CD4-positive, alpha-beta memory T cell (primary cell): ENCODE measurements around the gene FAF1. TPM values are rescaled to one million over a fixed set of nuclear protein-coding genes. Genes with fewer than 3 reads are reported as not detected.
"Not testable (repeated sequence)": the region's sequence is repeated elsewhere in the genome, so short reads cannot be mapped to it uniquely, and the experiment has no call there.

ENCODE experiments used
- CTCF ChIA-PET: fragments of 350-600 bp; sonication (Branson Sonifier 250); formaldehyde crosslinking; loops from one replicate; lab custom pipeline; 2021; ENCODE audit warnings: inconsistent platforms; ENCODE audit not compliant: partially characterized antibody; lab: Charles Lee
- POLR2A ChIA-PET: fragments of 350-600 bp; sonication (Branson Sonifier 250); formaldehyde crosslinking; loops from one replicate; lab custom pipeline; 2021; ENCODE audit not compliant: partially characterized antibody; lab: Charles Lee
- DNase-seq, 5 donors: peaks; one replicate each; pipeline versions ENCODE4 v3.0.0 to v3.0.0-alpha.2; 2020 to 2022; ENCODE audit warnings: mixed read lengths in 1 of 5
- H3K27ac ChIP-seq: one replicate; pipeline ENCODE4 v1.7.0; 2013; ENCODE audit warnings: low read depth, low read length
- H3K27me3 ChIP-seq: 2 replicates; pipeline ENCODE4 v1.7.0; 2013; ENCODE audit warnings: mild to moderate bottlenecking, low read length, moderate library complexity; ENCODE audit not compliant: insufficient read depth
- H3K36me3 ChIP-seq: 2 replicates; pipeline ENCODE4 v1.7.0; 2013; ENCODE audit warnings: mild to moderate bottlenecking, low read length, moderate library complexity; ENCODE audit not compliant: insufficient read depth
- H3K4me1 ChIP-seq: 2 replicates; pipeline ENCODE4 v1.7.0; 2013; ENCODE audit warnings: mild to moderate bottlenecking, low read length, moderate library complexity; ENCODE audit not compliant: insufficient read depth
- H3K4me3 ChIP-seq, 2 donors: one replicate each; pipeline ENCODE4 v1.7.0; 2013; ENCODE audit warnings: low read length in 2 of 2, mild to moderate bottlenecking in 1 of 2
- H3K9me3 ChIP-seq, 2 donors: one replicate each; pipeline ENCODE4 v1.7.0; 2013; ENCODE audit warnings: low read length in 2 of 2, control low read depth in 1 of 2; ENCODE audit not compliant: control insufficient read depth in 1 of 2
- H3K27ac Mint-ChIP-seq, 7 donors: one replicate each; pipeline ENCODE4 v1.8.0; 2020 to 2021; ENCODE audit warnings: mixed read lengths in 7 of 7, mild to moderate bottlenecking in 6 of 7, inconsistent platforms in 3 of 7, moderate library complexity in 3 of 7
- H3K27me3 Mint-ChIP-seq, 2 donors: one replicate each; pipeline ENCODE4 v1.8.0; 2020 to 2021; ENCODE audit warnings: mixed read lengths in 2 of 2
- H3K36me3 Mint-ChIP-seq, 2 donors: one replicate each; pipeline ENCODE4 v1.8.0; 2020 to 2021; ENCODE audit warnings: mixed read lengths in 2 of 2, inconsistent platforms in 1 of 2, mild to moderate bottlenecking in 1 of 2
- H3K4me1 Mint-ChIP-seq, 4 donors: one replicate each; pipeline ENCODE4 v1.8.0; 2020 to 2021; ENCODE audit warnings: mixed read lengths in 4 of 4, mild to moderate bottlenecking in 1 of 4
- H3K4me3 Mint-ChIP-seq, 8 donors: one replicate each; pipeline ENCODE4 v1.8.0; 2020 to 2021; ENCODE audit warnings: mixed read lengths in 8 of 8, mild to moderate bottlenecking in 7 of 8, moderate library complexity in 6 of 8, inconsistent platforms in 3 of 8
- H3K9me3 Mint-ChIP-seq, 8 donors: one replicate each; pipeline ENCODE4 v1.8.0; 2020 to 2021; ENCODE audit warnings: mixed read lengths in 8 of 8, mild to moderate bottlenecking in 5 of 8, inconsistent platforms in 3 of 8, moderate library complexity in 1 of 8
- intact Hi-C: fragments of 100-400 bp; cut with micrococcal nuclease; formaldehyde crosslinking; loops from one replicate; pipeline ENCODE4 v1.15.1; 2023
- polyA plus RNA-seq, 2 donors: library from polyadenylated mRNA; unstranded; fragments of 300-500 nt; fragmentation: Illumina TruSeq; gene quantifications; one replicate each; pipeline ENCODE4 v1.2.3, GENCODE V29; 2021
- total RNA-seq, 2 experiments: library from RNA; stranded (reverse); gene quantifications; one replicate each; pipeline ENCODE4 v1.2.3, GENCODE V29; 2021

The FAF1 gene
- total and polyA plus RNA-seq, 4 experiments from 2014 or later, result 36.0 to 60.2 (median 53.9) TPM

GRCh38 chr1:50879137-50879536 lies 80.9 kb downstream of the FAF1 start:
- Histone ChIP-seq H3K4me3 (no peak overlapping the region), H3K4me1 (no peaks in the 10 kb centered on the region), H3K9me3 (no peaks in the 10 kb centered on the region), H3K36me3 (no peaks in the 10 kb centered on the region), H3K27ac (no peak overlapping the region), H3K27me3 (no peaks in the 10 kb centered on the region)
- no peak for DNase-seq
- Mint-ChIP-seq H3K36me3 (peaks cover 0 to 4% of the 10 kb centered on the region in 2 donors), H3K4me1 (peaks cover 17 to 27% (median 20%) of the 10 kb centered on the region in 4 donors), H3K9me3 (no peaks in the 10 kb centered on the region), H3K27ac (peak overlapping the region in 1 of 7 donors; percentile 41), H3K27me3 (no peaks in the 10 kb centered on the region), H3K4me3 (no peak overlapping the region)
- CTCF ChIA-PET, result interaction anchor here (1.7 to 9.7 kb wide), 2 partner anchors 8 to 311 kb away, joined by 4 to 160 read pairs; no protein-coding TSS in a partner anchor
- POLR2A ChIA-PET, result no interaction called here
- intact Hi-C loops, result no loop called here

DNA sequence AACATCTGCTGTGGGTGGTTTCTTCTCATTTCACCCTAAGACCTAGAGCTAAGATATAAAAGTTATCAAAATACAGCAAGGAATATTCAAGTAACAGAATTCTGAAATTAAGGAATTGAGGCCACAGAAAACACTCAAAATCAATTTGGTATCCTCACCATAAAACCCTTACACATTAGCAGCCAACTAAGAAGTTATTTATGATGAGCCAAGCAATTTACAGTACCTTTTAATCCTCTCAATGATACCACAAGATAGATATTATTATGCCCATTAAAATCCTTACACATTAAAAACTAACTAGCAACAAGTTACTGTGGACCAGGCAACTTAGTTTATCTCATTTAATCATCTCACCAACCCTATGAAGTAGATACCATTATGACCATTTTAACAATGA lies 81.6 kb downstream of the FAF1 start:
- peaks cover 16 to 27% (median 22%) of the 10 kb centered on the region in 4 donors for H3K4me1 Mint-ChIP-seq
- CTCF ChIA-PET, result interaction anchor here (0.7 to 9.7 kb wide), 2 partner anchors 51 to 312 kb away, joined by 4 to 160 read pairs; no protein-coding TSS in a partner anchor
- Histone ChIP-seq H3K27me3 (no peaks in the 10 kb centered on the region), H3K4me1 (no peaks in the 10 kb centered on the region), H3K36me3 (no peaks in the 10 kb centered on the region), H3K27ac (no peak overlapping the region), H3K9me3 (no peaks in the 10 kb centered on the region), H3K4me3 (no peak overlapping the region)
- intact Hi-C loops, result no loop called here
- no peaks in the 10 kb centered on the region for H3K9me3 Mint-ChIP-seq
- peaks cover 0 to 3% of the 10 kb centered on the region in 2 donors for H3K36me3 Mint-ChIP-seq
- POLR2A ChIA-PET, result no interaction called here
- no peaks in the 10 kb centered on the region for H3K27me3 Mint-ChIP-seq
- no peak for DNase-seq
- no peak overlapping the region for H3K4me3 Mint-ChIP-seq
- peak overlapping the region in 2 of 7 donors; percentile 15 to 81 for H3K27ac Mint-ChIP-seq

DNA sequence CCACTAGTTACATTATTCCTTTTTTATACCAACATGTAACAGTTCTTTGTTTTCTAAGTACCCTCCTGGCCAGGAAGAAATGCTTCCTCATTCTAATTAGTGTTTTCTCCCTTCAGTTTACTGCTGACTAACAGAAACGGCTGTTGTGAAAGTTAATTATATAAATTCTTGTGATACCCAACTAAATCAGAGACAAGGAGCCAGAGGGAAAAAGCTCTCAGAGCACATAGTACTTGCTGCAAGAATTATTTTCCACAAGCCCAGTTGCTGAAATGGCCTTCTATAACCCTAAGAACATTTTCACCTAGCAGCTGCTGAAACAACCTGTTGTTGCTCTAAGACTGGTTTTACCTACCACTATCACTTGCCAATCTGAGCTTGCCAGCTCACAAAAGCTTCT lies 82.4 kb downstream of the FAF1 start:
- no peak overlapping the region for H3K4me3 Mint-ChIP-seq
- Histone ChIP-seq H3K27ac (no peak overlapping the region), H3K4me3 (no peak overlapping the region), H3K36me3 (no peaks in the 10 kb centered on the region), H3K27me3 (no peaks in the 10 kb centered on the region), H3K9me3 (no peaks in the 10 kb centered on the region), H3K4me1 (no peaks in the 10 kb centered on the region)
- H3K27ac Mint-ChIP-seq, result no peak overlapping the region
- peaks cover 14 to 27% (median 21%) of the 10 kb centered on the region in 4 donors for H3K4me1 Mint-ChIP-seq
- DNase-seq, result no peak
- H3K27me3 Mint-ChIP-seq, result no peaks in the 10 kb centered on the region
- CTCF ChIA-PET, result interaction anchor here (0.7 to 9.7 kb wide), 3 partner anchors 52 to 313 kb away, joined by 3 to 160 read pairs (median 4); no protein-coding TSS in a partner anchor
- intact Hi-C loops, result no loop called here
- H3K36me3 Mint-ChIP-seq, result no peaks in the 10 kb centered on the region
- POLR2A ChIA-PET, result no interaction called here
- H3K9me3 Mint-ChIP-seq, result no peaks in the 10 kb centered on the region

DNA sequence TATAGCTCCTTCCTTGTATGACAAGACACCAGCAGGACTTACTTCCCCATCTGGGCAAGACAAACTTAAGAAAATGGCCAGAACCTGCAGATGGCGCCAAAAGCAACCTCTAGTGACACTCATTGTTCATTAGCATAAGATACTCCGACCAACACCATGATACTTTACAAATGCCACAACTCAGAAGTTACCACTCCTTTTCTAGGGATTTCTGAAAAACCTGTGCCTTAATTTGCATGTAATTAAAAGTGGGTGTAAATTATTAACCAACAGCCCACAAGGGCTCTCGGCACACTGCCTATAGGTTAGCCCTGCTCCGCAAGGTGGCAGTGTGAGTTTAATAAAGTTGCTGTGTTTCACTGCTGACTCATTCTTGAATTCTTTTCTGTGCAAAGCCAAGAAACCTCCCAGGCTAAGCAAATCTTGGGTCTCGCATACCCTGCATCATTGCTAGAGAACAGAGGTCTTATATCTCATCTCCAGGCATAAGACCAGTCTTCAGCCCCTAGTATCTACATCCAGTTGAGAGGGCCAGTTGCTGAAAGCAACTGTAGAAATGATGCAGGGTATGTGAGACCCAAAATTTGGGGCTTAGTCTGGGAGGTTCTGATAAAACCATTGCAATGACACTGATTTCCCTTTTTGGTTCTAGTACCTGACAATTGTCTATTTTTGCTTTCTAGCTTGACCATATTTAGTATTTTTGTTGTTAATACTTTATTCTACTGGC lies 86.4 kb downstream of the FAF1 start:
- Mint-ChIP-seq H3K27ac (peak overlapping the region in 2 of 7 donors; percentile 10 to 44), H3K4me3 (peak overlapping the region; percentile 56 to 86 (median 65)), H3K9me3 (no peaks in the 10 kb centered on the region), H3K36me3 (peaks cover 0 to 3% of the 10 kb centered on the region in 2 donors), H3K4me1 (peaks cover 4 to 19% (median 11%) of the 10 kb centered on the region in 4 donors), H3K27me3 (no peaks in the 10 kb centered on the region)
- intact Hi-C loops, result loop anchor here (1.0 to 5.0 kb wide), 7 partner anchors 56 to 423 kb away; no protein-coding TSS in a partner anchor
- peak; percentile 51 to 72 (median 67) for DNase-seq
- Histone ChIP-seq H3K9me3 (no peaks in the 10 kb centered on the region), H3K4me3 (peak overlapping the region in 1 of 2 donors; percentile 11), H3K27me3 (no peaks in the 10 kb centered on the region), H3K36me3 (no peaks in the 10 kb centered on the region), H3K4me1 (no peaks in the 10 kb centered on the region), H3K27ac (no peak overlapping the region)
- POLR2A ChIA-PET, result interaction anchor here (0.7 kb wide), 1 partner anchor 316 kb away, joined by 3 read pairs; no protein-coding TSS in a partner anchor
- CTCF ChIA-PET, result interaction anchor here (0.6 to 9.7 kb wide), 19 partner anchors 13 to 343 kb away, joined by 3 to 160 read pairs (median 4); partner anchors contain the start of gene CDKN2C

DNA sequence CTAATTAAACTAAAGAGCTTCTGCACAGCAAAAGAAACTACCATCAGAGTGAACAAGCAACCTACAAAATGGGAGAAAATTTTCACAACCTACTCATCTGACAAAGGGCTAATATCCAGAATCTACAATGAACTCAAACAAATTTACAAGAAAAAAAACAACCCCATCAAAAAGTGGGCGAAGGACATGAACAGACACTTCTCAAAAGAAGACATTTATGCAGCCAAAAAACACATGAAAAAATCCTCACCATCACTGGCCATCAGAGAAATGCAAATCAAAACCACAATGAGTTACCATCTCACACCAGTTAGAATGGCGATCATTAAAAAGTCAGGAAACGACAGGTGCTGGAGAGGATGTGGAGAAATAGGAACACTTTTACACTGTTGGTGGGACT lies 95.2 kb downstream of the FAF1 start:
- H3K27ac ChIP-seq, H3K27me3 ChIP-seq, intact Hi-C loops, H3K4me3 ChIP-seq, DNase-seq, H3K36me3 ChIP-seq, H3K27me3 Mint-ChIP-seq, H3K4me1 ChIP-seq, H3K4me3 Mint-ChIP-seq, H3K27ac Mint-ChIP-seq, POLR2A ChIA-PET, CTCF ChIA-PET, H3K9me3 ChIP-seq: not testable (repeated sequence)
- H3K4me1 Mint-ChIP-seq, result peaks cover 6 to 23% (median 17%) of the 10 kb centered on the region in 4 donors
- H3K9me3 Mint-ChIP-seq, result peaks cover 2 to 37% (median 22%) of the 10 kb centered on the region in 8 donors
- H3K36me3 Mint-ChIP-seq, result peaks cover 18 to 29% of the 10 kb centered on the region in 2 donors

- Mint-ChIP-seq H3K36me3 (peaks cover 22 to 32% of the 10 kb centered on the region in 2 donors), H3K9me3 (peaks cover 2 to 46% (median 23%) of the 10 kb centered on the region in 8 donors), H3K27ac (no peak overlapping the region), H3K4me1 (peaks cover 10 to 29% (median 23%) of the 10 kb centered on the region in 4 donors), H3K27me3 (no peaks in the 10 kb centered on the region), H3K4me3 (no peak overlapping the region)
- Histone ChIP-seq H3K36me3 (no peaks in the 10 kb centered on the region), H3K27ac (no peak overlapping the region), H3K4me1 (no peaks in the 10 kb centered on the region), H3K27me3 (no peaks in the 10 kb centered on the region), H3K4me3 (no peak overlapping the region), H3K9me3 (peaks cover 0 to 5% of the 10 kb centered on the region in 2 donors)
- DNase-seq, result no peak
- intact Hi-C loops, result no loop called here
- ChIA-PET CTCF (interaction anchor here (1.4 kb wide), 1 partner anchor 330 kb away, joined by 4 read pairs; no protein-coding TSS in a partner anchor), POLR2A (no interaction called here)
These were observed 98.3 kb downstream of the FAF1 start for GRCh38 chr1:50861772-50862171.

DNA sequence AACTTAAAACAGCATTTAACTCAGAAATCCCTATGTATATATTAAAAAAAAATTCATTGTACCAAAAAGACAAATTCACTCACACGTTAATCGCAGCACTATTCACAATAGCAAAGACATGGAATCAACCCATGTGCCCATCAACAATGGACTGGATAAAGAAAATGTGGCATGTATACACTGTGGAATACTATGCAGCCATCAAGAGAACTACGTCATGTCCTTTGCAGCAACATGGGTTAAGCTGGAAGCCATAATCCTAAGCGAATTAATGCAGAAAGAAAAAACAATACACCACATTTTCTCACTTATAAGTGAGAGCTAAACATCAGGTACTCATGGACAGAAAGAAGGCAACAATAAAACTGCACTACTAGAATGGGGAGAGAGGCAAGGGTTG lies 99.4 kb downstream of the FAF1 start:
- peaks cover 10 to 32% (median 26%) of the 10 kb centered on the region in 4 donors for H3K4me1 Mint-ChIP-seq
- POLR2A ChIA-PET, result no interaction called here
- CTCF ChIA-PET, result interaction anchor here (1.2 kb wide), 1 partner anchor 12 kb away, joined by 3 read pairs; no protein-coding TSS in a partner anchor

More for the DNA sequence above, 99.4 kb downstream of the FAF1 start:
- no peak for DNase-seq
- Mint-ChIP-seq H3K27ac (no peak overlapping the region), H3K4me3 (no peak overlapping the region), H3K36me3 (peaks cover 24 to 32% of the 10 kb centered on the region in 2 donors), H3K9me3 (peaks cover 2 to 41% (median 22%) of the 10 kb centered on the region in 8 donors), H3K27me3 (no peaks in the 10 kb centered on the region)
- H3K27ac ChIP-seq, result no peak overlapping the region
- H3K9me3 ChIP-seq, result peaks cover 0 to 5% of the 10 kb centered on the region in 2 donors
- no peaks in the 10 kb centered on the region for H3K4me1 ChIP-seq
- H3K36me3 ChIP-seq, result no peaks in the 10 kb centered on the region
- intact Hi-C loops, result no loop called here
- H3K4me3 ChIP-seq, result no peak overlapping the region
- no peaks in the 10 kb centered on the region for H3K27me3 ChIP-seq
